Left lung (tissue), 14 donors: ENCODE data around the gene OTP. TPM values are rescaled to one million over a fixed set of nuclear protein-coding genes. Genes with fewer than 3 reads are reported as not detected.

Experiments used
- ATAC-seq: fragments of 200-7000 bp; cut with Tn5 transposase; one replicate; pipeline ENCODE4 v1.9.1; 2020; ENCODE audit warnings: moderate library complexity
- DNase-seq, 4 donors: peaks; one replicate each; pipeline ENCODE4 v3.0.0-alpha.2; 2013 to 2020
- H3K27ac ChIP-seq, 2 donors: fragments of 200-600 bp; sonication (generic) in 1 of 2; one replicate each; pipeline versions ENCODE4 v1.5.0 to v1.8.0; 2020 to 2021
- H3K27me3 ChIP-seq, 2 donors: fragments of 200-600 bp; sonication (generic) in 1 of 2; one replicate each; pipeline versions ENCODE4 v1.5.0 to v1.8.0; 2020 to 2021
- H3K36me3 ChIP-seq, 2 donors: fragments of 200-600 bp; sonication (generic) in 1 of 2; one replicate each; pipeline versions ENCODE4 v1.5.0 to v1.8.0; 2020 to 2021
- H3K4me1 ChIP-seq, 2 donors: fragments of 200-600 bp; one replicate each; pipeline ENCODE4 v1.8.0; 2021
- H3K4me3 ChIP-seq, 2 donors: fragments of 200-600 bp; sonication (generic) in 1 of 2; one replicate each; pipeline versions ENCODE4 v1.5.0 to v1.8.0; 2020 to 2021; ENCODE audit warnings: mild to moderate bottlenecking in 1 of 2
- H3K9me3 ChIP-seq, 2 donors: fragments of 200-600 bp; sonication (generic) in 1 of 2; one replicate each; pipeline versions ENCODE4 v1.5.0 to v1.8.0; 2020 to 2021
- CTCF ChIP-seq, 2 donors: fragments of 200-600 bp; sonication (generic) in 1 of 2; IDR thresholded peaks; one replicate each; pipeline versions ENCODE4 v1.5.0 to v1.8.0; 2021; ENCODE audit warnings: antibody characterized with exemption in 2 of 2
- intact Hi-C, 2 donors: fragments of 100-400 bp; cut with DNase I; formaldehyde crosslinking; loops; one replicate each; pipeline versions ENCODE4 v1.11.2 to v1.14.2; 2022
- long read RNA-seq, 12 donors: library from polyadenylated mRNA in 2 of 12; unstranded in 2 of 12; transcript quantifications; one replicate each; pipeline ENCODE4 v2.0.0 and lab custom pipeline, GENCODE V29; 2019 to 2026
- polyA plus RNA-seq, 6 donors: library from polyadenylated mRNA; unstranded; fragments of 120-200 nt; gene quantifications; one replicate each; pipeline ENCODE4 v1.2.1, GENCODE V29; 2013; ENCODE audit not compliant: insufficient read length in 6 of 6
- total RNA-seq, 2 donors: library from RNA; stranded (reverse); fragmentation: NEBNext Ultra II Directional; extraction: Animal tissue kit (Norgen Biotek cat#: 25700); gene quantifications; one replicate each; pipeline ENCODE4 v1.2.1, GENCODE V29; 2021
- donor health status: DM: no; HTN: yes; CAD: no.
- donor health status: DM: no; HTN: no; CAD: no.

OTP gene
- total RNA-seq (not detected), polyA plus RNA-seq (not detected)
- long read RNA-seq, donor 1: 0 reads
- long read RNA-seq, donor 2: 0 reads
- long read RNA-seq, donor 3: 0 reads
- long read RNA-seq, donor 4: 0 reads
- long read RNA-seq, donor 5: 0 reads
- long read RNA-seq, donor 6: 0 reads
- long read RNA-seq, donor 7: 0 reads
- long read RNA-seq, donor 8: 0 reads
- long read RNA-seq, donor 9: 0 reads
- long read RNA-seq, donor 10: 0 reads
- long read RNA-seq, donor 11, partial matches to known transcripts: 0 of 3 reads
- long read RNA-seq, donor 11, other reads (novel, unspliced or antisense): 0 of 3 reads
- long read RNA-seq, donor 12: 0 reads

- no peak for TF ChIP-seq CTCF (IDR thresholded peaks at IDR 0.05)
- no peak for ATAC-seq
- Histone ChIP-seq H3K36me3 (no peaks in the 10 kb centered on the region), H3K27ac (no peak within 1 kb of the TSS), H3K9me3 (no peaks in the 10 kb centered on the region), H3K4me1 (peaks cover 0 to 24% of the 10 kb centered on the region in 2 donors), H3K4me3 (no peak within 1 kb of the TSS), H3K27me3 (peaks cover 100% of the 10 kb centered on the region in 2 donors)
- DNase-seq: peak in 1 of 4 donors; percentile 21
- intact Hi-C loops: no loop called here
These were observed at the start of gene OTP for GRCh38 chr5:77637998-77638762. Gene OTP, minus strand, starts transcription at chr5:77638713. Its CDS starts 164 bp downstream, at chr5:77638549.

GRCh38 chr5:77683171-77683732 lies 44.7 kb upstream of the OTP start:
- TF ChIP-seq CTCF (IDR thresholded peaks at IDR 0.05): no peak
- Histone ChIP-seq H3K9me3 (no peaks in the 10 kb centered on the region), H3K27me3 (no peaks in the 10 kb centered on the region), H3K4me3 (no peak overlapping the region), H3K4me1 (no peaks in the 10 kb centered on the region), H3K36me3 (peaks cover 0 to 8% of the 10 kb centered on the region in 2 donors), H3K27ac (no peak overlapping the region)
- no peak for DNase-seq
- intact Hi-C loops: no loop called here
- no peak for ATAC-seq

GRCh38 chr5:77670526-77670925 lies 32.0 kb upstream of the OTP start:
- no peak for TF ChIP-seq CTCF (IDR thresholded peaks at IDR 0.05)
- no peak for ATAC-seq
- intact Hi-C loops: no loop called here
- H3K27ac ChIP-seq: no peak overlapping the region
- no peak overlapping the region for H3K4me3 ChIP-seq
- DNase-seq: no peak
- H3K4me1 ChIP-seq: no peaks in the 10 kb centered on the region
- H3K9me3 ChIP-seq: peaks cover 0 to 8% of the 10 kb centered on the region in 2 donors
- no peaks in the 10 kb centered on the region for H3K36me3 ChIP-seq
- H3K27me3 ChIP-seq: peaks cover 0 to 23% of the 10 kb centered on the region in 2 donors

GRCh38 chr5:77669677-77670076 lies 31.2 kb upstream of the OTP start:
- peaks cover 0 to 23% of the 10 kb centered on the region in 2 donors for H3K27me3 ChIP-seq
- no peaks in the 10 kb centered on the region for H3K4me1 ChIP-seq
- no peak for TF ChIP-seq CTCF (IDR thresholded peaks at IDR 0.05)
- intact Hi-C loops: no loop called here
- ATAC-seq (no peak), DNase-seq (no peak)
- H3K27ac ChIP-seq: no peak overlapping the region
- no peaks in the 10 kb centered on the region for H3K9me3 ChIP-seq
- H3K4me3 ChIP-seq: no peak overlapping the region
- no peaks in the 10 kb centered on the region for H3K36me3 ChIP-seq
